ENCODE measurements around the gene CROCC2.

Gene CROCC2

GRCh38 chr2:240900141-240900860 is 5.8 kb upstream of the CROCC2 start:
- no peak for DNase-seq (ENCODE audit: low read depth, low spot score)
- no peaks in the 10 kb centered on the region for H3K27me3 ChIP-seq (ENCODE audit: control insufficient read depth, insufficient read depth, low read length)
- no peaks in the 10 kb centered on the region for H3K9me3 ChIP-seq (ENCODE audit: control insufficient read depth, insufficient read depth, low read length)
- WGBS (ENCODE audit: insufficient coverage, insufficient read length), result no CpG with 5 or more reads among the region's 27 CpGs
- H3K27ac ChIP-seq (ENCODE audit: low read length), result no peak overlapping the region
- no peaks in the 10 kb centered on the region for H3K4me1 ChIP-seq (ENCODE audit: control insufficient read depth, insufficient read depth, low read length)
- no peaks in the 10 kb centered on the region for H3K36me3 ChIP-seq (ENCODE audit: control insufficient read depth, insufficient read depth, low read length)
- H3K4me3 ChIP-seq (ENCODE audit: low read length), result no peak overlapping the region

DNA sequence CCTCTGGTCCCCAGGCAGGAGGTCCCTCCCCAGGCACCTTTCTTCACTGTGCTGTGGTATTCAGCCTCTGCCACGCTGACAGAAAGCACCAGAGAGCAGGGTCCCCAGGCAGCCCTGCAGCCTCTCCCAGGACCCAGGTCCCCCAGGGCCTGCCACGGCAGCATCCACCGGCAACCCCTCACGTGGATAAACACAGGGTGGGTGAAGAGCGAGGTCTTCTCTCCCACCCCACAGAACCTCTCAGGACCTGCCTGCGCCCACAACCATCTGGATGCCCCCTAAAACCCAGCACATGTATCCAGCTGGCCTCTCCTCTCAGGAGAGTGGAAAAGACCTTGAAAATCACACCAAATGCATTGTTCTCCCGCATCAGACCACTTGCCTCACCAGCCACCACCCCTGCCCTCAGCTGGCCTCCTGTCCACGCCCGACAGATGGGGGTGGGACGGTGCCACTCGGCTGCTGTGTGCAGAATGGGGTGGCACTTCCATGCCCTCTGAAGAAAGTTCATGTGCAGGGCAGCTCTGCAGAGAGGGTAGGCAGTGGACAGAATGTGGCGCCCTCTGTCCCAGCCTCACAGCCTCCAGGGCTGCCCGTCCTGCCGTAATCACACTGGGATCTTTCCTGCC is 4.0 kb upstream of the CROCC2 start:
- Histone ChIP-seq H3K27ac (ENCODE audit: low read length) (no peak overlapping the region), H3K9me3 (ENCODE audit: control insufficient read depth, insufficient read depth, low read length) (no peaks in the 10 kb centered on the region), H3K4me1 (ENCODE audit: control insufficient read depth, insufficient read depth, low read length) (no peaks in the 10 kb centered on the region), H3K4me3 (ENCODE audit: low read length) (no peak overlapping the region), H3K36me3 (ENCODE audit: control insufficient read depth, insufficient read depth, low read length) (no peaks in the 10 kb centered on the region), H3K27me3 (ENCODE audit: control insufficient read depth, insufficient read depth, low read length) (no peaks in the 10 kb centered on the region)
- DNase-seq (ENCODE audit: low read depth, low spot score), result no peak
- WGBS (ENCODE audit: insufficient coverage, insufficient read length), result no CpG with 5 or more reads among the region's 14 CpGs

GRCh38 chr2:240902615-240903041 is 3.5 kb upstream of the CROCC2 start:
- Histone ChIP-seq H3K27ac (ENCODE audit: low read length) (no peak overlapping the region), H3K27me3 (ENCODE audit: control insufficient read depth, insufficient read depth, low read length) (no peaks in the 10 kb centered on the region), H3K36me3 (ENCODE audit: control insufficient read depth, insufficient read depth, low read length) (no peaks in the 10 kb centered on the region), H3K4me3 (ENCODE audit: low read length) (no peak overlapping the region), H3K4me1 (ENCODE audit: control insufficient read depth, insufficient read depth, low read length) (no peaks in the 10 kb centered on the region), H3K9me3 (ENCODE audit: control insufficient read depth, insufficient read depth, low read length) (no peaks in the 10 kb centered on the region)
- no CpG with 5 or more reads among the region's 7 CpGs for WGBS (ENCODE audit: insufficient coverage, insufficient read length)
- no peak for DNase-seq (ENCODE audit: low read depth, low spot score)

GRCh38 chr2:240903191-240904060 is 2.7 kb upstream of the CROCC2 start:
- Histone ChIP-seq H3K36me3 (ENCODE audit: control insufficient read depth, insufficient read depth, low read length) (no peaks in the 10 kb centered on the region), H3K9me3 (ENCODE audit: control insufficient read depth, insufficient read depth, low read length) (no peaks in the 10 kb centered on the region), H3K27ac (ENCODE audit: low read length) (no peak overlapping the region), H3K27me3 (ENCODE audit: control insufficient read depth, insufficient read depth, low read length) (no peaks in the 10 kb centered on the region), H3K4me3 (ENCODE audit: low read length) (no peak overlapping the region), H3K4me1 (ENCODE audit: control insufficient read depth, insufficient read depth, low read length) (no peaks in the 10 kb centered on the region)
- DNase-seq (ENCODE audit: low read depth, low spot score), result no peak
- no CpG with 5 or more reads among the region's 34 CpGs for WGBS (ENCODE audit: insufficient coverage, insufficient read length)

DNA sequence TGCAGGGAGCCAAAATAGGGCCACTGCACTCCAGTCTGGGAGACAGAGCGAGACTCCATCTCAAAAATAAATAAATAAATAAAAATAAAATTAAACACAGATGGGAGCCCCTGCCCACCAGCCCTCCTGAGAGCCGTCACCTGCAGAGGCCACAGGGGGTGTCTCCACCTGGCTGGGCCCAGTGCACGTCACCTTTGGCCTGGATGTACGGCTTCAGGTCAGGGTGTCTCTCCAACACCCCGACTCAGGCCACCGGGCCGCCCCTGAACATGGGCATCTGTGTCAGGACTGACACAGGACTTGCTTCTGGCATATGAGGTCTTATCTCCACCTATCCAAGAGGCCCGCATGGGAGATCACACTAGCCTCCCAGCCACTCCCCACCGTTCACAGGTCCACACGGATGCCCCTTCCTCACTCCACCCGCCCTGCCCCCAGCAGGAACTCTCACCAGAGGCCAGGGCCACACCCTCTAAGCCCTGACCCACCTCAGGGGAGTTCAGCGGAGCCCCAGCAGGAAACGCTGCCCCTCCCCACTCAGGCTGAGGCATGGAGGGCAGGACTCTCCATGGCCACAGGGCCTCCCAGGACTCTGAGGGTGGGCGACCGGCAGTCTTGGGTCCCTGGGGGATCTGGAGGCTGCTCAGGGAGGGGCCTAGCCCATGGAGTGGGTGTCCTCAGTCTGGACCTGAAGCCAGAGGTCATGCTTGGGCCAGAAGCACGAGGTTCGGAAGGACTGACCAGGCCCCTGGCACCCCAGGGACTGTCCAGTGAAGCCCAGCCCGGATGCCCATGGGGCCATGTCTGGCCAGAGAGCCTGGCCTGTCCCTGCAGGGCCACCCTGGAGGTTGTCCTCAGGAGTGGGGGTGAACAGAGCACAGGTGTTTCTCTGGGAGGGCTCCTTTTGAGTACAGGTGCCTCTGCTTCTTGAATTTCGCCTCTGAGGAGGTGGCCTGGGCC is 1.6 kb upstream of the CROCC2 start:
- no peaks in the 10 kb centered on the region for H3K4me1 ChIP-seq (ENCODE audit: control insufficient read depth, insufficient read depth, low read length)
- no CpG with 5 or more reads among the region's 19 CpGs for WGBS (ENCODE audit: insufficient coverage, insufficient read length)
- no peak for DNase-seq (ENCODE audit: low read depth, low spot score)
- no peak overlapping the region for H3K27ac ChIP-seq (ENCODE audit: low read length)
- H3K4me3 ChIP-seq (ENCODE audit: low read length), result no peak overlapping the region
- no peaks in the 10 kb centered on the region for H3K9me3 ChIP-seq (ENCODE audit: control insufficient read depth, insufficient read depth, low read length)
- H3K36me3 ChIP-seq (ENCODE audit: control insufficient read depth, insufficient read depth, low read length), result no peaks in the 10 kb centered on the region
- no peaks in the 10 kb centered on the region for H3K27me3 ChIP-seq (ENCODE audit: control insufficient read depth, insufficient read depth, low read length)

- H3K36me3 ChIP-seq (ENCODE audit: control insufficient read depth, insufficient read depth, low read length), result no peaks in the 10 kb centered on the region
- no peak overlapping the region for H3K27ac ChIP-seq (ENCODE audit: low read length)
- DNase-seq (ENCODE audit: low read depth, low spot score), result no peak
- H3K4me1 ChIP-seq (ENCODE audit: control insufficient read depth, insufficient read depth, low read length), result no peaks in the 10 kb centered on the region
- H3K27me3 ChIP-seq (ENCODE audit: control insufficient read depth, insufficient read depth, low read length), result no peaks in the 10 kb centered on the region
- no peaks in the 10 kb centered on the region for H3K9me3 ChIP-seq (ENCODE audit: control insufficient read depth, insufficient read depth, low read length)
- H3K4me3 ChIP-seq (ENCODE audit: low read length), result no peak overlapping the region
- no CpG with 5 or more reads among the region's 13 CpGs for WGBS (ENCODE audit: insufficient coverage, insufficient read length)
Measured at GRCh38 chr2:240905176-240905781, 857 bp upstream of the CROCC2 start.

- Histone ChIP-seq H3K4me3 (ENCODE audit: low read length) (no peak overlapping the region), H3K4me1 (ENCODE audit: control insufficient read depth, insufficient read depth, low read length) (no peaks in the 10 kb centered on the region), H3K36me3 (ENCODE audit: control insufficient read depth, insufficient read depth, low read length) (no peaks in the 10 kb centered on the region), H3K27ac (ENCODE audit: low read length) (no peak overlapping the region), H3K27me3 (ENCODE audit: control insufficient read depth, insufficient read depth, low read length) (no peaks in the 10 kb centered on the region), H3K9me3 (ENCODE audit: control insufficient read depth, insufficient read depth, low read length) (no peaks in the 10 kb centered on the region)
- no peak for DNase-seq (ENCODE audit: low read depth, low spot score)
- no CpG with 5 or more reads among the region's 22 CpGs for WGBS (ENCODE audit: insufficient coverage, insufficient read length)
Measured at GRCh38 chr2:240906911-240907590, 915 bp downstream of the CROCC2 start.

DNA sequence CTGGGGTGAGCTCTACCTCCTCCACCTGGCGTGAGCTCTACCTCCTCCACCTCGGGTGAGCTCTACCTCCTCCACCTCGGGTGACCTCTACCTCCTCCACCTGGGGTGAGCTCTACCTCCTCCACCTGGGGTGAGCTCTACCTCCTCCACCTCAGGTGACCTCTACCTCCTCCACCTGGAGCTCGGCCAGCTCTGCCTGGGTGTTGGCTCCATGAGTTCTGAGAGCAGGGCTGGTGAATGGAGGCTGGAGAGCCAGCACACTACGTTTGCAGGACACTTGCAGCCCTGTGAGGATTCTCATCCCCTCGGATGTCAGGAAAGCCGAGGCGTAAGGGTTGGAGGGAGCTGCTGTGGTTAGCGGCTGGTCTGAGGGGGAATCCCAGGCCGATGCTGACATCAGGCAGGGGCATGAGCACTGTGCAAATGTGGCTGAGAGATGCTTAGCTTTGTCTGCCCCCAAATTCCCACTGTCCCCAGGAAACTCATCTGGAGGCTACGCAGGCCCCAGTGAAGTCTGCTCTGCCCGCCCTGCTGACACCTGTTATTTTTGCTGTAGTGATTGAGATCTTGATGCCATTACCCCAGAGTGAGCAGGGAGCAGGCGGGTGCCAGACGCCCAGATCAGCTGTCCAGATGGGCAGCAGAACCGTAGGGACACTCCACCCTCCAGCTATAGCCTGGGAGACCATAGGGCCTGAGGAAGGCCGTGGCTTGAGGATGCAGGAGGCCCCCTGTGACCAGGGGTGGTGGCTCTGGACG is 3.3 kb downstream of the CROCC2 start:
- H3K27ac ChIP-seq (ENCODE audit: low read length), result no peak overlapping the region
- DNase-seq (ENCODE audit: low read depth, low spot score), result no peak
- no peaks in the 10 kb centered on the region for H3K4me1 ChIP-seq (ENCODE audit: control insufficient read depth, insufficient read depth, low read length)
- no peaks in the 10 kb centered on the region for H3K36me3 ChIP-seq (ENCODE audit: control insufficient read depth, insufficient read depth, low read length)
- H3K4me3 ChIP-seq (ENCODE audit: low read length), result no peak overlapping the region
- WGBS (ENCODE audit: insufficient coverage, insufficient read length), result no CpG with 5 or more reads among the region's 17 CpGs
- H3K27me3 ChIP-seq (ENCODE audit: control insufficient read depth, insufficient read depth, low read length), result no peaks in the 10 kb centered on the region
- H3K9me3 ChIP-seq (ENCODE audit: control insufficient read depth, insufficient read depth, low read length), result no peaks in the 10 kb centered on the region
